Osteoblast (primary cell): ENCODE measurements around the gene CLOCK. TPM values are rescaled to one million over a fixed set of nuclear protein-coding genes. Genes with fewer than 3 reads are reported as not detected.

Experiments
- DNase-seq: peaks from one replicate; pipeline ENCODE4 v3.0.0; 2011; ENCODE audit warnings: low spot score, mixed read lengths; ENCODE audit not compliant: insufficient read length; ENCODE audit errors: missing footprints
- H2AFZ ChIP-seq: 2 replicates; pipeline ENCODE4 v1.6.0; 2011; ENCODE audit warnings: mild to moderate bottlenecking, low read length
- H3K27ac ChIP-seq: 2 replicates; pipeline ENCODE4 v1.5.1; 2011; ENCODE audit warnings: mild to moderate bottlenecking, low read depth, low read length, moderate library complexity
- H3K27me3 ChIP-seq: 2 replicates; pipeline ENCODE4 v1.6.0; 2012; ENCODE audit warnings: mild to moderate bottlenecking, control low read depth, inconsistent platforms, low read length, moderate library complexity; ENCODE audit not compliant: insufficient read depth
- H3K36me3 ChIP-seq: 2 replicates; pipeline ENCODE4 v1.5.1; 2011; ENCODE audit warnings: mild to moderate bottlenecking, low read length, control low read depth, moderate library complexity; ENCODE audit not compliant: insufficient read depth
- H3K4me1 ChIP-seq: 2 replicates; pipeline ENCODE4 v1.5.1; 2011; ENCODE audit warnings: mild to moderate bottlenecking, low read length, control low read depth, moderate library complexity; ENCODE audit not compliant: insufficient read depth
- H3K4me2 ChIP-seq: 2 replicates; pipeline ENCODE4 v1.6.0; 2011; ENCODE audit warnings: mild to moderate bottlenecking, low read length; ENCODE audit not compliant: insufficient read depth
- H3K4me3 ChIP-seq: fragments of 200-600 bp; sonication (generic); 3 replicates; pipeline ENCODE4 v1.5.1; 2012; ENCODE audit warnings: mild to moderate bottlenecking, low read length, inconsistent platforms; ENCODE audit not compliant: insufficient read depth
- H3K79me2 ChIP-seq: 2 replicates; pipeline ENCODE4 v1.6.0; 2012; ENCODE audit warnings: mild to moderate bottlenecking, low read length, control low read depth, inconsistent platforms; ENCODE audit not compliant: insufficient read depth
- H3K9me3 ChIP-seq: 2 replicates; pipeline ENCODE4 v1.5.1; 2011; ENCODE audit warnings: low read depth, low read length, control low read depth
- H4K20me1 ChIP-seq: 2 replicates; pipeline ENCODE4 v1.6.0; 2012; ENCODE audit warnings: mild to moderate bottlenecking, low read length, control low read depth; ENCODE audit not compliant: insufficient read depth
- CTCF ChIP-seq: IDR thresholded peaks from 2 replicates; pipeline ENCODE4 v1.5.1; 2011; ENCODE audit warnings: mild to moderate bottlenecking, low read depth, low read length, moderate library complexity; ENCODE audit errors: extremely low read depth
- total RNA-seq: library from RNA; depleted of rRNA; stranded (reverse); fragments of >200 nt; gene quantifications from 2 replicates; pipeline ENCODE4 v1.2.3, GENCODE V29; 2012

The CLOCK gene
- total RNA-seq, 1 donor: 34.4 TPM

GRCh38 chr4:55447108-55447708 is 99.5 kb downstream of the CLOCK start:
- no peak overlapping the region for H3K4me2 ChIP-seq
- no peaks in the 10 kb centered on the region for H3K9me3 ChIP-seq

GRCh38 chr4:55446578-55446922 is 100.2 kb downstream of the CLOCK start:
- Histone ChIP-seq H4K20me1 (no peaks in the 10 kb centered on the region), H3K36me3 (peaks cover 26% of the 10 kb centered on the region), H3K4me2 (peak overlapping the region; percentile 35), H3K27ac (peak overlapping the region; percentile 86), H3K27me3 (no peaks in the 10 kb centered on the region), H3K79me2 (no peaks in the 10 kb centered on the region), H3K4me1 (peaks cover 31% of the 10 kb centered on the region), H2AFZ (no peak overlapping the region), H3K4me3 (no peak overlapping the region), H3K9me3 (no peaks in the 10 kb centered on the region)
- TF ChIP-seq CTCF: no peak
- peak; percentile 74 for DNase-seq

More at GRCh38 chr4:55447108-55447708, 99.5 kb downstream of the CLOCK start:
- peaks cover 33% of the 10 kb centered on the region for H3K36me3 ChIP-seq
- H3K4me3 ChIP-seq: no peak overlapping the region
- no peak overlapping the region for H2AFZ ChIP-seq
- no peaks in the 10 kb centered on the region for H3K79me2 ChIP-seq
- H4K20me1 ChIP-seq: no peaks in the 10 kb centered on the region
- TF ChIP-seq CTCF: no peak
- H3K27me3 ChIP-seq: no peaks in the 10 kb centered on the region
- peak overlapping the region; percentile 37 for H3K27ac ChIP-seq
- peaks cover 31% of the 10 kb centered on the region for H3K4me1 ChIP-seq
- DNase-seq: peak; percentile 52

- Histone ChIP-seq H4K20me1 (no peaks in the 10 kb centered on the region), H3K4me1 (peaks cover 31% of the 10 kb centered on the region), H3K79me2 (no peaks in the 10 kb centered on the region), H3K4me3 (no peak overlapping the region), H3K4me2 (peak overlapping the region; percentile 37), H3K27me3 (no peaks in the 10 kb centered on the region), H3K9me3 (no peaks in the 10 kb centered on the region), H2AFZ (no peak overlapping the region), H3K27ac (peak overlapping the region; percentile 86), H3K36me3 (peaks cover 25% of the 10 kb centered on the region)
- peak; percentile 56 for DNase-seq
- TF ChIP-seq CTCF: no peak
Observed at GRCh38 chr4:55445921-55446577, 100.7 kb downstream of the CLOCK start.

- peak; percentile 55 for TF ChIP-seq CTCF
- H4K20me1 ChIP-seq: no peaks in the 10 kb centered on the region
- H3K36me3 ChIP-seq: peaks cover 28% of the 10 kb centered on the region
- peaks cover 31% of the 10 kb centered on the region for H3K4me1 ChIP-seq
- peak overlapping the region; percentile 86 for H3K27ac ChIP-seq
- H2AFZ ChIP-seq: no peak overlapping the region
- no peaks in the 10 kb centered on the region for H3K79me2 ChIP-seq
- H3K4me2 ChIP-seq: no peak overlapping the region
- no peaks in the 10 kb centered on the region for H3K9me3 ChIP-seq
- DNase-seq: no peak
- no peak overlapping the region for H3K4me3 ChIP-seq
- no peaks in the 10 kb centered on the region for H3K27me3 ChIP-seq
Observed at GRCh38 chr4:55444827-55445226, 101.9 kb downstream of the CLOCK start.
